RWPE1 (cell line): ENCODE results near the gene NPHP1.

ENCODE experiments used
- CTCF ChIA-PET: fragments of 350-600 bp; sonication (Branson Sonifier 250); formaldehyde crosslinking; extraction: SDS; loops from one replicate; lab custom pipeline; 2021; lab: Yijun Ruan, JAX
- POLR2A ChIA-PET: fragments of 400-600 bp; formaldehyde crosslinking; extraction: SDS; loops from one replicate; lab custom pipeline; 2020; ENCODE audit warnings: antibody characterized with exemption; ENCODE audit not compliant: low non-redundant PET; lab: Yijun Ruan, JAX
- DNase-seq: peaks from one replicate; pipeline ENCODE4 v3.0.0; 2012; ENCODE audit warnings: low spot score
- H3K27ac ChIP-seq: fragments of 450-650 bp; 2 replicates; pipeline ENCODE4 v1.5.1; 2017
- CTCF ChIP-seq: fragments of 450-650 bp; conservative IDR thresholded peaks from 2 replicates; pipeline ENCODE4 v1.5.1; 2017; ENCODE audit warnings: low read depth, mild to moderate bottlenecking

NPHP1 gene

GRCh38 chr2:110180036-110180435 lies 24.8 kb downstream of the NPHP1 start:
- POLR2A ChIA-PET, result no interaction called here
- DNase-seq, result no peak

GRCh38 chr2:110173523-110173922 lies 31.3 kb downstream of the NPHP1 start:
- no peak for TF ChIP-seq CTCF
- H3K27ac ChIP-seq, result no peak overlapping the region
- CTCF ChIA-PET, result interaction anchor here (1.0 kb wide), 1 partner anchor 17 kb away, joined by 4 read pairs; no protein-coding TSS in a partner anchor
- DNase-seq, result peak; percentile 58
- POLR2A ChIA-PET, result no interaction called here

More at GRCh38 chr2:110180036-110180435, 24.8 kb downstream of the NPHP1 start:
- no peak for TF ChIP-seq CTCF
- no peak overlapping the region for H3K27ac ChIP-seq
- CTCF ChIA-PET, result interaction anchor here (0.6 to 1.8 kb wide), 4 partner anchors 18 to 25 kb away, joined by 3 to 5 read pairs (median 4); no protein-coding TSS in a partner anchor

GRCh38 chr2:110172506-110172905 lies 32.3 kb downstream of the NPHP1 start:
- no peak overlapping the region for H3K27ac ChIP-seq
- ChIA-PET CTCF (no interaction called here), POLR2A (no interaction called here)
- no peak for DNase-seq
- no peak for TF ChIP-seq CTCF

- CTCF ChIA-PET, result interaction anchor here (1.0 kb wide), 1 partner anchor 12 kb away, joined by 3 read pairs; no protein-coding TSS in a partner anchor
- no peak for TF ChIP-seq CTCF
- no peak for DNase-seq
- H3K27ac ChIP-seq, result no peak overlapping the region
- POLR2A ChIA-PET, result no interaction called here
Measured at GRCh38 chr2:110170102-110170501, 34.7 kb downstream of the NPHP1 start.

GRCh38 chr2:110167326-110168000 lies 37.4 kb downstream of the NPHP1 start:
- no peak for DNase-seq
- ChIA-PET POLR2A (no interaction called here), CTCF (interaction anchor here (0.6 kb wide), 1 partner anchor 44 kb away, joined by 3 read pairs; no protein-coding TSS in a partner anchor)
- H3K27ac ChIP-seq, result no peak overlapping the region
- no peak for TF ChIP-seq CTCF

GRCh38 chr2:110166266-110166665 lies 38.5 kb downstream of the NPHP1 start:
- TF ChIP-seq CTCF, result no peak
- no peak overlapping the region for H3K27ac ChIP-seq
- POLR2A ChIA-PET, result no interaction called here
- no peak for DNase-seq
- CTCF ChIA-PET, result no interaction called here
